Activated T-helper 1 cell treated with Interleukin-2 at 50 U/mL for 16 hours (primary cell): ENCODE measurements around the gene AUH.
"Not testable (repeated sequence)": the region's sequence is repeated elsewhere in the genome, so short reads cannot be mapped to it uniquely, and the experiment has no call there.

Experiments used
- DNase-seq: peaks from one replicate; pipeline ENCODE4 v3.0.0-alpha.2; 2020; ENCODE audit warnings: low read depth

AUH gene

DNA sequence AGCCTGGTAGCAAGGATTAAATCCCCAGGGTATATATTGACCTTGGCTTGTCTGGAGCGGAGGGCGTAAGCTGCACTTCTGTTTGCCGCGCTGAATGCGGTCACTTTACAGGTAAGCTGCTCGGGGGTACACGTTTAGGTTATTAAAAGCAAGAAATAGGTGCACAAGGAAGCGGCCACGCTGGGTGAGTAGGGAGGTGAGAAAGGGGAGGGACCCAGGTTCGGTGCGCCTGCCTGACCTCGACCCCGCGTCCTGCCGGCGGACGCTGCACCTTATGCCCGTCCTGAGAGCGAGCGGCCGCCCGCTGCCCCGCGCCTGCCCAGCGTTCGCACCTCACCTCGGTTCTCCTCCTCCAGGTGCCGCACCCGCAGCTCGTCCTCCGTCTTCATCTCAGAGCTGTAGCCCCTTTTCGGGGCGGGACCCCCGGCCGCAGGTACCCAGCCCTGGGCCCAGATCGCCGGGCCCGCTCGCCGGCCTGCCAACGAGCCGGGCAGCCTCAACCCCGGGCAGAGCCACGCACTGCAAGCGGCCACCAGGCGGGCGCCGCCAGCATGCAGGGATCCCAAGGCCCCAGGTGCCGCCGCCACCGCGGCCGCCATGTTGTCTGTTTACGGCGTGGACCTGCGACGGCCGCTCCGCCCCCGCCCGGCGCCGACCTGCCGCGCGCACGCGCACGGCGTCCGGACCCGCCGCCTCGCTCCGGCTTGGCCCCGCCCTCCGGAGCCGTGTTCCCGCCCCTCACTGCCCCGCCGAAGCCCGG, at the start of gene AUH:
Gene AUH (minus strand): TSS at position 628 of the 760 bp plus-strand sequence. CDS start 29 bp downstream, at position 599.
- peak; percentile 81 for DNase-seq

GRCh38 chr9:91411096-91411771, 49.5 kb upstream of the AUH start:
- no peak for DNase-seq

GRCh38 chr9:91410161-91410560, 48.4 kb upstream of the AUH start:
- DNase-seq = no peak

GRCh38 chr9:91408475-91408874, 46.8 kb upstream of the AUH start:
- no peak for DNase-seq

DNA sequence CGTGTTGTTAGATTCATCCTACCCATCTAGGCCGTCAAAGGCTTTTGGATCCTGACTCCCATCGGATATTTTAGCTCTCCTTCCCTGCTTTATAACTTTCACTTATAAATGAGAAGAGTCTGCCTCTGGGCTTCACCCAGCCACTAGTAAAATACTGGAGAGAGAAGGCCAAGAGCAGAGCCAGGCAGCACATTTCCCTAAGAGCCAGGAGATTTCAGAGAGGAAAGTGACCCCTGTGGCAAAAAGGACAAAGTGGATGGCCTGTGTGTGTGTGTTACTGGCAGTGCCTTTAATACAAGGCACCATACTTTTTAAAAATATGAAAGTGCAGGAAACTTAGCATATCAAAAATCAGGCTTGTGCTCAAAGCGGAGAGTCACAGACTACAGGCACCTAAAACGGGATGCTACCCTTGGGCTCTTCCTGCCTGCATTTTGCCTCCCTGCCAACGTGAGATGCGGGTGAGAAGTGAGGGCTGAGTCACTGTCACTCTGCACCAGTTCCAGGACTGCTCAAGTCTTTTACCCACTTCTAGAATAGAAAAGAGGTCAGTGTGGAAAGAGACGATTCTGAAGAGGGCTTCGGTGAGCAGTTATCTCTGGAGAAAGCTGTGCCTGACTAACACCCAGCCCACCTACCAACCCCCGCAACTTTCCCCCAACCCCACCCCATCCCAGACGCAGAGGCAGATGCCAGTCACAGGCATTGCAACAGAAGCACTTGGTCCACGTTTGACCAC, 46.0 kb upstream of the AUH start:
- no peak for DNase-seq

DNA sequence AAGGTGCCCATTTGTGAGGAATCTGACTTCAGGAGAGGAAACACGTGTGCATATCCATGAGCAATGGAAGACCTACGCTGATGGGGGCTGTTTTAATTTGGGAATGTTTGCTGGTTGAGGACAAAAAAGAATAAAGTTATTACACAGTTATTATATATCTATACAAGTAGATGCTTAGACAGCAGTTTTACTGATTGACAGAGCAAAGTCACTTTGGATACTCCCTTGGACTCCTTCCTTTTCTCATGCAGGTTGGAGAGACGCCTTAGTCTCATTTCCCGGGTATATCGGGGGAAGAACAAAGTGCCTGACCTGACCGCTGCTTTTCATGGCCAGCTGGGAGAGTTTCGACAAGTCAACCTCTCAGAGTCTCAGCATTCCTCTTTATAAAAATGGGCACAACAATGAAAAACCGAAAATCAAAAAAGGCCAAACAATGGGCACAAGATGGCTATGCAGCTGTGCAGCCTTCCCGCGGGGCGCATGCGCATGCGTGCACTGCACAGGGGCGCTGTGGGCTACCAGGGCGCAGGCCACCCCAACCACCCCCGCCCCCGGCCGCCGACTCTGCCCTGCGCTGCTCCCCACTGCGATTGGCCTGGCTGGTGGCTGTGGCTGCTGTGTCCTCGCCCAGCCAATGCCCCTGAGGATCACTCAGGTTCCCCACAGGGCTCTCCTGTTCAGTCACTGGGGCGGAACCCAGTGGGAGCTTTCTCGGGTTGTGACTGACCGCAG, 43.8 kb upstream of the AUH start:
- DNase-seq = no peak

GRCh38 chr9:91403665-91404543, 42.2 kb upstream of the AUH start:
- DNase-seq = no peak

GRCh38 chr9:91398926-91399325, 37.2 kb upstream of the AUH start:
- DNase-seq = no peak

DNA sequence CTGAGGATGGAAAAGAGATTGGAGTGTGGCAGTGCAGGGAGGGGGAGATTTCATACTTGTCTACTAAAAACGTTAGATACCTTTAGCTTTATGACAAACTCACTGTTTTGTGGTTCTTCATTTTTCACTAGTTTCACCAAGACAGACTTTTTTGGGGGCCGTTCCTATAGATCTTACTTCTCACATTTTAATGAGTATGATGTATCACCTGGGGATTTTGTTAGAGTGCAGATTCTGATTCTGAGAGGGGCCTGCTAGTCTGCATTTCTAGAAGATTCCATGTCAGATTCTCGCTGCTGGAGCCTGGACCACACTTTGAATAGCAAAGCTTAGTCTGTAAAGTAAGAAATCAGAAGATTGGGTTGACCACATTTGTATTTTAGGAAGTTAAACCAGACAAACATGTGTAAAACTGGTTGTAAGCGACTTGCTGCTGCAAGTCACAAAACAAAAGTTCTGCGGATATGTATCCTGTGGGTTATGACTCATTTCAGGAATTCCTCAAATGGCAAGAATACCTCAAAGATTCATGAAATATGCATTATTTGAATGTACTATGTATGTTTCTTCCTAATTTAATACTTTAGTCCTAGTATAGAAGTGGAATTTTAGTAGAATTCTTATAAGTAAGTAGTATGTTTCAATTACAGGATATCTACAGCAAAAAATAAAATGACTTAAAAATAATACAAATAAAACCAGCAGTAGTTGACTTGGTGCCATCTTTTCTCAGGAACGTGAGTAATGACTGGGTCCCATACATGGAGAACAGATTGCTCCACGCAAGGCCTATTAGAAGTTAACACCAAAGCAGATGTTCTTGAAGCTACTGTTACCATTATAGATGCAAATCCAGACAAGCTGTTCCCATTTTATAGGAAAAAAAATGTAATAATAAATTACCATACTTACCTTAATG, 34.1 kb upstream of the AUH start:
- no peak for DNase-seq

DNA sequence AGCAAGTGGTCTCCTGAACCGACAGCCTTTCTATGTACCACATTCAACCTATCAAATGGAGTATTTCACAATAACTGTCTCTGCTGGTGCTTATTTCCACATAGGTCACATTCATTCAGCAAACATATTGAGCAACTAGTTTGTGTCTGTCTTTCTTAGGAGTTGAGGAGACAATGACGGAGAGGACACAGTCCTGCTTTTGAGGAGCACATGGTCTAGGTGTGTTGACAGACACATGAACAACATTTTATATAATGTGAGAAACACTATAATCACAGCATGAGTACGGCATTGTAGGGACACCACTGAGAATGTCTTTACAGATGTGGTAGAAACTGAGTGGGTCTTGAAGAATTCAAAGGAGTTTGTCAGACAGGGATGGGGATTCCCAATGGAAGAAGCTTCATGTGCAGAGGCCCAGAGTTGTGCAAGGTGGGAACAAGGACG, 33.4 kb upstream of the AUH start:
- DNase-seq = no peak

DNA sequence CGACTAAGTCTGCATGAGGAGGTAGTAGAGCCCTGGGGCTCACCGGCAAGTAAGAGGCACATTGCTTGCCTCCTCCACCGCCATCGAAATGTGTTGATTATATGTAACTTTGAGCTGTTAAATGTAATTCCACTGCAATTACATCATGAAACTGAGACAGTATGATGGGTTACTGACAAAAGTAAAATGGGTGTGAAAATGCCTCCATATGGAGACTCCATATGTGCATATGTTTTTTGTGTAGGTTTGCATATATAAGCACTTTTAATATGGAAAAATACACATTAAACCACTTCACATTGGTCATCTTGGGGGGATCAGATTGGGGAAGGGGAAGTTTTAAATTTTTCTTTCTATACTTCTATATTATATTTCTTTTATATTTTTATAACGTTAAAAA, 32.1 kb upstream of the AUH start:
- DNase-seq = no peak

GRCh38 chr9:91392435-91392834, 30.7 kb upstream of the AUH start:
- no peak for DNase-seq

DNA sequence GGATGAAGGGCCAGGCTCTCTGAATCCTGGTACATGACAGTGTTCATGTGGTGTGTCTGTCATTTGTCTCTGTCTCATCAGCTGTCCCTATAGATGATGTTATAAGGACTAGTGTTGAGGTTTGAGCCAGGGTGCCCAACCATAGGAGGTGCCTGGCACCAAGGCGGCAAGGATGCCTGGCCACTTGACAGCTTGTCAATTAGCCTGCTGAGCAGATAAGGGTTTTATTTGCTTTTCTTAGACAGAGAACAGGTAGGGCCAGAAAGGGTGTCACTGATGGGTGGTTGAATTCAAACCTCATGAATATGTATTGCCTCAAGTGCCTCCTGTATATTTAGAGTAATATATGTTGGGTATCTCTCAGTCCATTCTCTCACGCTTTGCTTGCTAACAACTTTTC, 30.1 kb upstream of the AUH start:
- no peak for DNase-seq

DNA sequence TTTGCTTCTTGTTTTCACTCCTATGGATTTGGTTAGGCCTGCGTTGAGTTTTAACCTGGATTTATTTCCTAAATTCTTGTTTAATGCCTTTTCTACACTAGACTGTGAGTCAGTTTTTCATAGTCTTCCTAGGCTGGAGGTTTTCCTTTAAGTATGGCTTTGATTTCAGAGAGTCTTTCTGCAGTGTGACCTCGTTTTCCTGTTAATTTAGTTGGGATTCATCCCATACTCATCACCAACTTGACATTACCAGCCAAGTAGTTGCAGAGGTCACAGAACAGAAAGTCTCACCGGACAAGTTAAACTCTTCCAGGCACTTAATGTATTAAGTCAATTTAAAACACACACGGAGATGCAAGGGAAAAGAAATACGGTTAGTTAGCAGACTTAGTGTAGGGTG, 29.7 kb upstream of the AUH start:
- no peak for DNase-seq

- not testable (repeated sequence) for DNase-seq
These were observed 28.0 kb upstream of the AUH start for GRCh38 chr9:91389686-91390085.

- no peak for DNase-seq
These were observed 25.0 kb upstream of the AUH start for GRCh38 chr9:91386765-91387164.

- DNase-seq = no peak
These were observed 23.2 kb upstream of the AUH start for GRCh38 chr9:91384954-91385353.

GRCh38 chr9:91383577-91383976, 21.9 kb upstream of the AUH start:
- DNase-seq = no peak

- no peak for DNase-seq
These were observed 20.6 kb upstream of the AUH start for GRCh38 chr9:91382298-91382697.

DNA sequence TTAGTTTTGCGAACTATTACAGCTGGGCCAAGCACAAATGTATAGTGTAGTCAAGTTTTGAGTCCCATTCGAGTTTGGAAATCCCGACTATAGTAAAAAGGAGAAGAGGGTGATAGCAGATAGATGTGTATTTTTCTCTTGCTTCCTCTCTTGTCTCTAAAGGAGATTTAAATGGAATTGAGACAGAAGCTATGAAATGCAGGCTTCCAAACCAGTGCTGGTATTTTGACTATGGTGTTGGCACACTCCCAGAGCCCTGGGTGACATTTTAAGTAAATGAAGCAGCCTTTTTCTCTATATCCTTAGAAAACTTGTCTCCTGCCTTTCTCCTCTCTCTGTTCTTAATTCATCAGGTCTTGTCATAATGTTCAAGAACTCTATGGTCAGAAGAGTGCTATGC, 17.7 kb upstream of the AUH start:
- no peak for DNase-seq
